Measurements from ENCODE around the gene XDH. TPM values are rescaled to one million over a fixed set of nuclear protein-coding genes. Genes with fewer than 3 reads are reported as not detected.

Gene XDH
- total and polyA plus RNA-seq, 9 donors = 0.12 to 0.13 TPM; not detected in 7

GRCh38 chr2:31337197-31337596, 77.3 kb downstream of the XDH start:
- intact Hi-C loops (cut with DNase I) = loop anchor here in 2 of 4 donors (10.0 kb wide), 3 partner anchors 102 to 622 kb away; partner anchors contain the start of gene EHD3 (in 1 of the 2)
- WGBS, 3 donors = 24 to 32% (median 25%) methylated on average over 3 of the region's 3 CpGs
- no peaks in the 10 kb centered on the region for H3K4me1 ChIP-seq (ENCODE audit: insufficient read depth)
- no peak overlapping the region for H3K27ac ChIP-seq
- no peak for DNase-seq
- H3K36me3 ChIP-seq = no peaks in the 10 kb centered on the region
- no peaks in the 10 kb centered on the region for H3K27me3 ChIP-seq
- H3K9me3 ChIP-seq = no peaks in the 10 kb centered on the region
- no peak overlapping the region for H3K4me3 ChIP-seq
- TF ChIP-seq, protein P1, sequence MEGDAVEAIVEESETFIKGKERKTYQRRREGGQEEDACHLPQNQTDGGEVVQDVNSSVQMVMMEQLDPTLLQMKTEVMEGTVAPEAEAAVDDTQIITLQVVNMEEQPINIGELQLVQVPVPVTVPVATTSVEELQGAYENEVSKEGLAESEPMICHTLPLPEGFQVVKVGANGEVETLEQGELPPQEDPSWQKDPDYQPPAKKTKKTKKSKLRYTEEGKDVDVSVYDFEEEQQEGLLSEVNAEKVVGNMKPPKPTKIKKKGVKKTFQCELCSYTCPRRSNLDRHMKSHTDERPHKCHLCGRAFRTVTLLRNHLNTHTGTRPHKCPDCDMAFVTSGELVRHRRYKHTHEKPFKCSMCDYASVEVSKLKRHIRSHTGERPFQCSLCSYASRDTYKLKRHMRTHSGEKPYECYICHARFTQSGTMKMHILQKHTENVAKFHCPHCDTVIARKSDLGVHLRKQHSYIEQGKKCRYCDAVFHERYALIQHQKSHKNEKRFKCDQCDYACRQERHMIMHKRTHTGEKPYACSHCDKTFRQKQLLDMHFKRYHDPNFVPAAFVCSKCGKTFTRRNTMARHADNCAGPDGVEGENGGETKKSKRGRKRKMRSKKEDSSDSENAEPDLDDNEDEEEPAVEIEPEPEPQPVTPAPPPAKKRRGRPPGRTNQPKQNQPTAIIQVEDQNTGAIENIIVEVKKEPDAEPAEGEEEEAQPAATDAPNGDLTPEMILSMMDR (IDR thresholded peaks at IDR 0.05) = no peak
- TF ChIP-seq POLR2A (IDR thresholded peaks at IDR 0.05) = no peak
- TF ChIP-seq EP300 (IDR thresholded peaks at IDR 0.05) = no peak

GRCh38 chr2:31335921-31336585, 78.5 kb downstream of the XDH start:
- Histone ChIP-seq H3K4me1 (ENCODE audit: insufficient read depth) (no peaks in the 10 kb centered on the region), H3K27ac (no peak overlapping the region), H3K9me3 (no peaks in the 10 kb centered on the region), H3K36me3 (no peaks in the 10 kb centered on the region), H3K4me3 (no peak overlapping the region), H3K27me3 (no peaks in the 10 kb centered on the region)
- TF ChIP-seq, protein P1 (IDR thresholded peaks at IDR 0.05) = no peak
- no peak for TF ChIP-seq EP300 (IDR thresholded peaks at IDR 0.05)
- TF ChIP-seq POLR2A (IDR thresholded peaks at IDR 0.05) = no peak
- intact Hi-C loops (cut with DNase I) = loop anchor here in 2 of 4 donors (10.0 kb wide), 3 partner anchors 101 to 621 kb away; partner anchors contain the start of gene EHD3 (in 1 of the 2)
- DNase-seq = no peak
- 78 to 80% (median 79%) methylated on average over 5 of the region's 5 CpGs for WGBS, 3 donors

GRCh38 chr2:31334311-31335026, 80.1 kb downstream of the XDH start:
- 56 to 59% (median 57%) methylated on average over 5 of the region's 5 CpGs for WGBS, 3 donors
- H3K36me3 ChIP-seq = no peaks in the 10 kb centered on the region
- no peak overlapping the region for H3K27ac ChIP-seq
- no peaks in the 10 kb centered on the region for H3K4me1 ChIP-seq (ENCODE audit: insufficient read depth)
- DNase-seq = no peak
- TF ChIP-seq POLR2A (IDR thresholded peaks at IDR 0.05) (no peak), EP300 (IDR thresholded peaks at IDR 0.05) (no peak)
- TF ChIP-seq, protein P1 (IDR thresholded peaks at IDR 0.05) = no peak
- no peaks in the 10 kb centered on the region for H3K9me3 ChIP-seq
- H3K4me3 ChIP-seq = no peak overlapping the region
- intact Hi-C loops (cut with DNase I) = loop anchor here in 2 of 4 donors (10.0 kb wide), 3 partner anchors 100 to 620 kb away; partner anchors contain the start of gene EHD3 (in 1 of the 2)
- H3K27me3 ChIP-seq = no peaks in the 10 kb centered on the region

DNA sequence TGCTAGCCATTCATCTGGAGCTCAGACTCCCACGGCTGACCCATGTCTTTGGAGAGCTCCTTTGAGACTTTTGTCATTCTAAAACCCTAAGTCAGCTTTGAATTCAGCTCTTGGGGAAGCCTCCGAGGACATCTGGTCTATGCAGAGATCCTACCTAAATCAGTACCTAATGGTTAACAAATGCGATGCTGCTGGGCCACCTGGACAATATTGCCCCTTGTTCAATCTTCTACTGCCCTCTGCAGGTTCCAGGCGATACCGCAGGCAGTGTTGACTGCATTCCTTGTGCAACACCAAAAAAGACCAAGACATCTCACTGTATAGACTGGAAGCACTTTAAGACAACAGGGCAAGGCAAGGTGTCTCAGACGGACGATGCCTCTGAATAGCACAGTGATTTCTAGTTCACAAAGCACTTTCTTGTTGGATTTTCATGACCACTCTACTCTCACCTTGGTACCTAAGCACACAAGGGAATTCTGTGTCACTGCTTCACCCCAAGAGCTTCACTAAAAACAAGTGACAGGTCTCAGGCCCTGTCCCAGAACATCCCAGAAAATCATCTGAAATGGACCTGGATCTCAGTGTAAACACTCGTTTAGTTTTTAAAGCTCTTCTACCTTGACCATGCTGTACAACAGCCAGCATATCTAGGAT, 80.9 kb downstream of the XDH start:
- intact Hi-C loops (cut with DNase I) = loop anchor here in 2 of 4 donors (10.0 kb wide), 3 partner anchors 99 to 619 kb away; partner anchors contain the start of gene EHD3 (in 1 of the 2)
- Histone ChIP-seq H3K4me1 (ENCODE audit: insufficient read depth) (no peaks in the 10 kb centered on the region), H3K27me3 (no peaks in the 10 kb centered on the region), H3K9me3 (no peaks in the 10 kb centered on the region), H3K27ac (no peak overlapping the region), H3K4me3 (no peak overlapping the region), H3K36me3 (no peaks in the 10 kb centered on the region)
- WGBS, 3 donors = 6 to 12% (median 8%) methylated on average over 8 of the region's 8 CpGs
- DNase-seq = peak in 4 of 5 donors; percentile 33 to 54 (median 39)
- no peak for TF ChIP-seq POLR2A (IDR thresholded peaks at IDR 0.05)
- TF ChIP-seq, protein P1 (IDR thresholded peaks at IDR 0.05) = peak in 2 of 3 donors; percentile 16 to 40

All from ovary (tissue), 9 donors.